MM.1S (cell line): ENCODE data around the gene CNTRL.

Experiments used
- EZH2 ChIP-seq: fragments of 300-600 bp; sonication (generic); optimal IDR thresholded peaks from 2 replicates; pipeline ENCODE3; 2017; ENCODE audit warnings: low read depth, mild to moderate bottlenecking, antibody characterized with exemption, low read length, mixed read lengths
- TF ChIP-seq, protein P1 (sequence below): fragments of 300-600 bp; sonication (generic); IDR thresholded peaks from 2 replicates; pipeline ENCODE4 v1.5.1; 2016; ENCODE audit warnings: antibody characterized with exemption, low read length, mixed read lengths

- TF ChIP-seq, protein P1, sequence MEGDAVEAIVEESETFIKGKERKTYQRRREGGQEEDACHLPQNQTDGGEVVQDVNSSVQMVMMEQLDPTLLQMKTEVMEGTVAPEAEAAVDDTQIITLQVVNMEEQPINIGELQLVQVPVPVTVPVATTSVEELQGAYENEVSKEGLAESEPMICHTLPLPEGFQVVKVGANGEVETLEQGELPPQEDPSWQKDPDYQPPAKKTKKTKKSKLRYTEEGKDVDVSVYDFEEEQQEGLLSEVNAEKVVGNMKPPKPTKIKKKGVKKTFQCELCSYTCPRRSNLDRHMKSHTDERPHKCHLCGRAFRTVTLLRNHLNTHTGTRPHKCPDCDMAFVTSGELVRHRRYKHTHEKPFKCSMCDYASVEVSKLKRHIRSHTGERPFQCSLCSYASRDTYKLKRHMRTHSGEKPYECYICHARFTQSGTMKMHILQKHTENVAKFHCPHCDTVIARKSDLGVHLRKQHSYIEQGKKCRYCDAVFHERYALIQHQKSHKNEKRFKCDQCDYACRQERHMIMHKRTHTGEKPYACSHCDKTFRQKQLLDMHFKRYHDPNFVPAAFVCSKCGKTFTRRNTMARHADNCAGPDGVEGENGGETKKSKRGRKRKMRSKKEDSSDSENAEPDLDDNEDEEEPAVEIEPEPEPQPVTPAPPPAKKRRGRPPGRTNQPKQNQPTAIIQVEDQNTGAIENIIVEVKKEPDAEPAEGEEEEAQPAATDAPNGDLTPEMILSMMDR, result peak; percentile 58
- TF ChIP-seq EZH2, result no peak
Observed at GRCh38 chr9:121222524-121223171, 147.9 kb downstream of the CNTRL start.
